Small intestine (tissue), 7 donors: Measurements from ENCODE around the gene PRR18. TPM values are rescaled to one million over a fixed set of nuclear protein-coding genes. Genes with fewer than 3 reads are reported as not detected.
"Not testable (repeated sequence)": the region's sequence is repeated elsewhere in the genome, so short reads cannot be mapped to it uniquely, and the experiment has no call there.

Experiments used
- DNase-seq, 2 donors: peaks; one replicate each; pipeline versions ENCODE4 v3.0.0 to v3.0.0-alpha.2; 2013
- FAIRE-seq: peaks from 2 replicates; lab custom pipeline; 2012; peaks lifted over from hg19 to GRCh38; lab: Jason Lieb, UNC
- H3K27ac ChIP-seq, 3 donors: one replicate each; pipeline ENCODE4 v1.5.1; 2013; ENCODE audit warnings: low read length in 2 of 3, mild to moderate bottlenecking in 2 of 3, control low read depth in 1 of 3, inconsistent platforms in 1 of 3, low read depth in 1 of 3, moderate library complexity in 1 of 3
- H3K27me3 ChIP-seq, 3 donors: one replicate each; pipeline ENCODE4 v1.6.1; 2013; ENCODE audit warnings: low read length in 3 of 3, inconsistent platforms in 1 of 3; ENCODE audit not compliant: control insufficient read depth in 3 of 3, insufficient read depth in 3 of 3
- H3K36me3 ChIP-seq, 3 donors: one replicate each; pipeline ENCODE4 v1.6.1; 2013; ENCODE audit warnings: low read length in 3 of 3, inconsistent platforms in 1 of 3, low read depth in 1 of 3, mild to moderate bottlenecking in 1 of 3, moderate library complexity in 1 of 3; ENCODE audit not compliant: control insufficient read depth in 3 of 3, insufficient read depth in 2 of 3
- H3K4me1 ChIP-seq, 3 donors: one replicate each; pipeline ENCODE4 v1.6.1; 2013; ENCODE audit warnings: low read length in 2 of 3, inconsistent platforms in 1 of 3, low read depth in 1 of 3, mild to moderate bottlenecking in 1 of 3, moderate library complexity in 1 of 3; ENCODE audit not compliant: control insufficient read depth in 3 of 3, insufficient read depth in 2 of 3
- H3K4me3 ChIP-seq, 3 donors: one replicate each; pipeline ENCODE4 v1.5.1; 2013; ENCODE audit warnings: low read length in 3 of 3, control low read depth in 1 of 3, inconsistent platforms in 1 of 3, low read depth in 1 of 3, mild to moderate bottlenecking in 1 of 3, moderate library complexity in 1 of 3
- H3K9me3 ChIP-seq, 2 donors: one replicate each; pipeline ENCODE4 v1.6.1; 2013; ENCODE audit warnings: low read depth in 1 of 2, low read length in 1 of 2; ENCODE audit not compliant: control insufficient read depth in 2 of 2, insufficient read depth in 1 of 2
- WGBS, 3 donors: extraction: QIAGEN DNeasy Blood & Tissue Kit; methylation state at CpG; one replicate each; pipeline ENCODE4 v1.1.7; 2013; 5-methylcytosine and 5-hydroxymethylcytosine counted together
- polyA plus RNA-seq, 4 donors: library from polyadenylated mRNA; stranded (reverse) in 3 of 4; unstranded in 1 of 4; fragments of 200-250 nt in 3 of 4; fragments of 120-200 nt in 1 of 4; gene quantifications; one replicate each; pipeline versions ENCODE4 v1.2.1 to v1.2.3, GENCODE V29; 2013
- donor health status: healthy with polysubstance abuse.
- donor health status: control.
- donor health status: control.
- donor health status: Bipolar disorder and iron deficiency.
- donor health status: healthy.

The PRR18 gene
- polyA plus RNA-seq, 4 donors, result 0.43 to 0.68 (median 0.45) TPM; not detected in 1

DNA sequence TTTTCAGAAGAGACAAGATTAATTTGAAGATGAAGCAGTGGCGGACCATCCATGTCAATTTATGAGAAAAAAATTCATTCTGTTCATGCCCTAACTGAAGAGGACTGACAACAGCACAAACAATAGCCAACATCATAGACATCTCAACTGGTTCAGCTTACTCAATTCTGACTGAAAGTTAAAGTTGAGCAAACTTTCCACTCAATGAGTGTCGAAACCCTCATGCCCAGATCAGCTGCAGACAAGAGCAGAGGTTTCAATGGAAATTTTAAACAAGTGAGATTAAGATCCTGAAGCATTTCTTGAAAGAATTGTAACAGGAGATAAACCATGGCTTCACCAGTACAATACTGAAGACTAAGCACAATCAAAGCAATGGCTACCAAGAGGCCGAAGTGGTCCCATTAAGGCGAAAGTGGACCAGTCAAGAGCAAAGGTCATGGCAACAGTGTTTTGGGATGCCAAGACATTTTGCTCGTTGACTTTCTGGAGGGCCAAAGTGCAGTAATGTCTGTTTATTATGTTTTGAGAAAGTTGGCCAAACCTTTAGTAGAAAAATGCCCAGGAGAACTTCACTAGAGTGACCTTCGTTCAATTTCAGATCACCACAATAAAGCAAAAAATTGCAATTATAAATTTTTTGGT is 40.2 kb upstream of the PRR18 start:
- 81 to 87% (median 86%) methylated on average over 6 of the region's 6 CpGs for WGBS, 3 donors
- Histone ChIP-seq H3K9me3 (no peaks in the 10 kb centered on the region), H3K27me3 (no peaks in the 10 kb centered on the region), H3K4me1 (peaks cover 0 to 3% (median 2%) of the 10 kb centered on the region in 3 donors), H3K4me3 (no peak overlapping the region), H3K27ac (no peak overlapping the region), H3K36me3 (no peaks in the 10 kb centered on the region)
- DNase-seq, result no peak
- no peak for FAIRE-seq

DNA sequence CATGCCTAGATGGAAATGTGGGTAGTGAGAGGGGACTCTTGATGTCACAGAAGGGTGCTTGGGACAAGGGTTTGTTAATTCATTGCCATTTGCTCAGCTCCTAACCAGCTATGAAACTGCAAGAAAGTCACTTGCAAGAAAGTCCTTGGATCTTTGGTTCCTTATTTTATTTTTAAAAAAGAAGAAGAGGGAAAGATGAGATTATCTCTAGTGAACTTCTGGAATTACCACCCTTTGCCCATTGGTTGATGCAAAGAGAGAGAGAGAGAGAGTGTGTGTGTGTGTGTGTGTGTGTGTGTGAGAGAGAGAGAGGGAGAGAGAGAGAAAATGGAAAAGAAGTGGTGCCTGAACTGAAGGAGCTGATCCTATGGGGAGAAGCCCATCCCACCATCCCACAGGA is 38.8 kb upstream of the PRR18 start:
- Histone ChIP-seq H3K27me3 (no peaks in the 10 kb centered on the region), H3K4me3 (no peak overlapping the region), H3K27ac (no peak overlapping the region), H3K9me3 (no peaks in the 10 kb centered on the region), H3K4me1 (peaks cover 0 to 3% (median 3%) of the 10 kb centered on the region in 3 donors), H3K36me3 (no peaks in the 10 kb centered on the region)
- no peak for FAIRE-seq
- no peak for DNase-seq

DNA sequence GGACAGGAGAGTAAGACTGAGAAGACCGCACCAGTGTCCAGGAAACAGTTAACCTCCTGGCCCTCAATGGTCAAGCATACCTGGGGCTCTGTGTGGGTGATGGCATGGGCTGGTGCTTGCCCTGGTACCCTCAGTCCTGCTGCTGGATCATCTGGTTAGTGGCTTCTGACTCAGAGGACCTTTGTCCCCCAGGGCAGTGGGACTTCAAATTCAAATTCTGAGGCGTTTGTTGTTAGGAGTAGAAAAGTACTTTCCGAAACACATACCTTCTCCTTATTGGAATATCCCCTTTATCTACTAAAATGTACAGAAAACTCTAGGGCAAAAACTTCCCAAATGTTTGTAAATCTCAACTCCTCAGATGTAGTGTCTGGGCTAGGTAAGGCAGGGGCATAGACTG is 38.3 kb upstream of the PRR18 start:
- no peaks in the 10 kb centered on the region for H3K36me3 ChIP-seq
- DNase-seq (no peak), FAIRE-seq (no peak)
- H3K9me3 ChIP-seq, result no peaks in the 10 kb centered on the region
- H3K27me3 ChIP-seq, result no peaks in the 10 kb centered on the region
- H3K4me1 ChIP-seq, result peaks cover 0 to 4% (median 1%) of the 10 kb centered on the region in 3 donors
- H3K27ac ChIP-seq, result no peak overlapping the region
- 61 to 79% (median 75%) methylated on average over 3 of the region's 3 CpGs for WGBS, 3 donors
- no peak overlapping the region for H3K4me3 ChIP-seq

DNA sequence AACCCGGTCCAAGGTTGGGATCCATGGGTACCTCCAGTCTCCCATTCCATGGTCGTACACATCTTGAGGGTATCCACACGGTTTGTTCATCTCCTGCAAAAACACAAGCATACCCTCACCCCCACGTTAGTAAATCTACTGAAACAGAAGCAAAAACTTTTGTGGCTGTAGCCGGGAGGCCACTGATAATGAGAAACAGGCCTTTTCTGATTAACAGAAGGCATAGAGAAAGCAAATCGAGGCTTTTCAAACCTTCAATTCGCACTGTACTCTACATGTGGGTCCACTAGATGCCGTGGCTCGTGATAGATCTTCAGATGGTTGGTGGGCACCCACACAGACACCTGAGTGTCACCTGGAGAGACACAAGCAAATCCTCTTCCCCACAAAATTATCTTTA is 37.5 kb upstream of the PRR18 start:
- DNase-seq, H3K27ac ChIP-seq, H3K27me3 ChIP-seq, H3K9me3 ChIP-seq, H3K4me3 ChIP-seq, H3K36me3 ChIP-seq, FAIRE-seq, H3K4me1 ChIP-seq: not testable (repeated sequence)
- 85 to 91% (median 87%) methylated on average over 9 of the region's 9 CpGs for WGBS, 3 donors

DNA sequence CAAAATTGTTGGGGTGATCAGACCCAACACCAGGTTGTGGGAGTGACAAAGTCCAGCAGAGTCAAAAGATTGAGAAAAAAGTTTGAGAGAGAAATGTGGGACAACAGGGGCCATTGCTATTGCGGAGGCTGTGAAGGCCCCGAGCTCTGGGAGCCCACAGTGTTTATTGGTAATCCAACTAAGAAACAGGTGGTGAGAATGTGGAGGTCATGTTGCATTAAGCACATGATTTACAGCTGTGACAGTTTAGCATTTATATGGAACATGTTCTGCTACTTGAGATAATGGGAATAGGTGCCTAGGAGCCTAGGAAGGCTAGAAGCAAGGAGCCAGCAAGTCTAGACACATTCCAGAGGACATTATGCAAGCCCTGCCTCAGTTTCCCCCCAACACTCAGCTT is 36.7 kb upstream of the PRR18 start:
- H3K9me3 ChIP-seq, H3K27ac ChIP-seq, FAIRE-seq, H3K4me1 ChIP-seq, H3K36me3 ChIP-seq, H3K27me3 ChIP-seq, H3K4me3 ChIP-seq, DNase-seq: not testable (repeated sequence)
- WGBS, 3 donors, result 89 to 93% (median 93%) methylated on average over 2 of the region's 2 CpGs

DNA sequence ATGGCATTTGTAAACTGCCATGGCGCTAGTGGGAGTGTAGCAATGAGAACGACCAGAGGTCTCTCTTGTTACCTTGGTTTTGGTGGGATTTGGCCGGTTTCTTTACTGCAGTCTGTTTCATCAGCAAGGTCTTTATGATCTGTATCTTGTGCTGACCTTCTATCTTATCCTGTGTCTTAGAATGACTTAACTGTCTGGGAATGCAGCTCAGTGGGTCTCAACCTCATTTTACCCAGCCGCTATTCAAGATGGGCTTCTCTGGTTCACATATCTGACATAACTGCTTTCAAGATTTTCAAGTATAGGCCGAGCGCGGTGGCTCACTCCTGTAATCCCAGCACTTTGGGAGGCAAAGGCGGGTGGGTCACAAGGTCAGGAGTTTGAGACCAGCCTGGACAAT is 36.0 kb upstream of the PRR18 start:
- Histone ChIP-seq H3K9me3 (no peaks in the 10 kb centered on the region), H3K27ac (no peak overlapping the region), H3K4me3 (no peak overlapping the region), H3K36me3 (no peaks in the 10 kb centered on the region), H3K27me3 (no peaks in the 10 kb centered on the region), H3K4me1 (peaks cover 8 to 9% (median 8%) of the 10 kb centered on the region in 3 donors)
- WGBS, 3 donors, result 94 to 99% (median 96%) methylated on average over 8 of the region's 8 CpGs
- FAIRE-seq, result no peak
- no peak for DNase-seq

DNA sequence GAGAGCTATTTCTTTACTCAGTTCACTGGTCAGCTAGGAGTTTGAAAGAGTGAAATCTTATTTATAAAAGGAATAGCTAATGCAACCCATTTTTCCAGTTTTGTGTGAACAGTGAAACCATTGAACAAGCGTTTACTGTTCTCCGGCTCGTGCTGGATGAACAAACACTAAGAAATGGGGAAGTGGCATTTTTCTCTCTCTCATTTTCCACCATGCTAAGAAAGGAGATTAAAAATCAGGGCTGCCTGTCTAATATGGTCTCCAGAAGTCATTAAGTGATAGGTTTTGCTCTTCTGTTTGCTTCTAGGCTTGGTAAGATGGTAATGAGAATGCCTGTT is 34.9 kb upstream of the PRR18 start:
- WGBS, 3 donors, result 8 to 23% (median 18%) methylated on average over 3 of the region's 3 CpGs
- Histone ChIP-seq H3K4me3 (peak overlapping the region; percentile 85 to 96 (median 86)), H3K27me3 (no peaks in the 10 kb centered on the region), H3K4me1 (peaks cover 8 to 12% (median 9%) of the 10 kb centered on the region in 3 donors), H3K36me3 (peaks cover 0 to 6% (median 0%) of the 10 kb centered on the region in 3 donors), H3K9me3 (no peaks in the 10 kb centered on the region), H3K27ac (peak overlapping the region; percentile 45 to 93 (median 83))
- peak in 1 of 2 donors; percentile 22 for DNase-seq
- FAIRE-seq, result no peak

DNA sequence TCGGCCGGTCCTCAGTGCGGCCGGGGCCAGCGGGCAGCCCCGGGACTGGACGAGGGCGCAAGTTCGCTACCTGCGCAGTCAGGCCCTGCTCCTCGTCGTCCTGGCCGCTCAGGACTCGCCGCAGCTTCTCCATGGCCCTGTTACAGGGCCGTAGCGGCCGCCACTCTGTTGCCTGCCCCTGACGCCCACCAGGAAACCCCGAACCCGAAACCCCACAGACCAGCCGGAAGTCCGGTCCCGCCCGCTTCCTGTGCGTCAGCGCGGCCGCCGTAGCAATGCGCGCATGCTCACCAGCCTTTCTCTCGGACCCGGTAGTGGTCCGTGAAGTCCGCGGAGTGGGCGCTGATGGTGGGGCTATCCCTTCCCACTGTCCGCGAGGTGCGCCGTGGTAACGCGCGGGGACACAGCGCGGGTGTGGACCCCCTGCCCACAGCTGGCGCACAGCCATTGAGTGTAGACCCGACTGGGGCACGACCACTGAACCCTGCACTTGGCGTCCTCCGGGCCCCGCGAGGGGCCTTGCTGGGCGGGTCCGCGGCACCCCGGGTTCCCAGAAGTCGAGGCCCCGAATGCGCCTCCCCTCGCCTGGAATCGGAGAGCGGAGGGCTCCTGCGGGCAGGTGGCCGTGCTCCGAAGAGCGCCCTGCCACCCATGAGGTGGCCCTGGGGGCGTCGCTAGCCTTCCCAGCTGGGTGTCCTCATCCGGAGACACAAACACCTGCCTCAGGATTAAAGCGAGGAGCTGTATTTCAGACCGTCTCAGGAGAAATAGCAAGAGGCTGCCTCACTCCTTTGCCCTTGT is 34.4 kb upstream of the PRR18 start, which contains the start of gene SFT2D1:
SFT2D1 (minus strand) TSS at position 197 of the 801 bp plus-strand sequence; CDS start at position 133, 64 bp downstream.
- Histone ChIP-seq H3K27me3 (no peaks in the 10 kb centered on the region), H3K9me3 (no peaks in the 10 kb centered on the region), H3K4me3 (peak within 1 kb of the TSS; percentile 85 to 96 (median 86)), H3K36me3 (peaks cover 0 to 6% (median 0%) of the 10 kb centered on the region in 3 donors), H3K4me1 (peaks cover 8 to 12% (median 9%) of the 10 kb centered on the region in 3 donors), H3K27ac (peak within 1 kb of the TSS; percentile 45 to 93 (median 83))
- FAIRE-seq (no peak), DNase-seq (peak; percentile 78 to 95)
- 0 to 1% (median 0%) methylated on average over 66 to 73 of the region's 73 CpGs for WGBS, 3 donors
